HG03354 (cell line): ENCODE measurements around the gene LY6G6D.
A peak's percentile ranks its signal among the peaks of the same experiment; 100 is the strongest.

Experiments used
- ATAC-seq: cut with Tn5 transposase; IDR thresholded peaks from one replicate; pipeline ENCODE4 v1.9.1; 2021; ENCODE audit warnings: mild to moderate bottlenecking; ENCODE audit not compliant: unreplicated experiment, poor library complexity, severe bottlenecking

Gene LY6G6D

GRCh38 chr6:31730631-31731086 is 15.5 kb downstream of the LY6G6D start:
- ATAC-seq = no peak

GRCh38 chr6:31732029-31732428 is 16.9 kb downstream of the LY6G6D start:
- no peak for ATAC-seq

- ATAC-seq = no peak
Observed at GRCh38 chr6:31733734-31734133, 18.6 kb downstream of the LY6G6D start.

- ATAC-seq = no peak
Observed at GRCh38 chr6:31734247-31734820, 19.2 kb downstream of the LY6G6D start.

GRCh38 chr6:31734821-31735406 is 19.8 kb downstream of the LY6G6D start:
- ATAC-seq = no peak

GRCh38 chr6:31736021-31736767 is 21.0 kb downstream of the LY6G6D start, which contains the start of gene CLIC1:
CLIC1 (minus strand) TSS chr6:31736530; CDS start chr6:31736300, 230 bp downstream.
- peak; percentile 17 for ATAC-seq

GRCh38 chr6:31736768-31737314 is 21.7 kb downstream of the LY6G6D start:
- ATAC-seq = no peak

GRCh38 chr6:31737315-31737990 is 22.3 kb downstream of the LY6G6D start:
- ATAC-seq = no peak

GRCh38 chr6:31737991-31738979 is 23.1 kb downstream of the LY6G6D start:
- no peak for ATAC-seq

GRCh38 chr6:31739639-31740396 is 24.7 kb downstream of the LY6G6D start, which contains the start of gene MSH5:
MSH5 (plus strand) TSS chr6:31740005; CDS start chr6:31740467, 462 bp downstream.
- ATAC-seq = peak; percentile 72

- ATAC-seq = no peak
Observed at GRCh38 chr6:31740397-31741223, 25.5 kb downstream of the LY6G6D start.

GRCh38 chr6:31741815-31742214 is 26.7 kb downstream of the LY6G6D start:
- ATAC-seq = no peak

- no peak for ATAC-seq
Observed at GRCh38 chr6:31742894-31743293, 27.7 kb downstream of the LY6G6D start.

GRCh38 chr6:31744422-31744821 is 29.3 kb downstream of the LY6G6D start:
- no peak for ATAC-seq

GRCh38 chr6:31749301-31750036 is 34.3 kb downstream of the LY6G6D start:
- ATAC-seq = no peak

GRCh38 chr6:31750411-31751022 is 35.4 kb downstream of the LY6G6D start:
- no peak for ATAC-seq
